ENCODE results near the gene BMPR1A.
"Not testable (repeated sequence)": the region's sequence is repeated elsewhere in the genome, so short reads cannot be mapped to it uniquely, and the experiment has no call there.

Gene BMPR1A

GRCh38 chr10:86974484-86974883 lies 218.1 kb downstream of the BMPR1A start:
- no peak for DNase-seq

GRCh38 chr10:86976362-86977056 lies 220.1 kb downstream of the BMPR1A start:
- no peak for DNase-seq

- DNase-seq, result not testable (repeated sequence)
These were observed 222.0 kb downstream of the BMPR1A start for GRCh38 chr10:86978457-86978856.

- DNase-seq, result no peak
These were observed 222.9 kb downstream of the BMPR1A start for GRCh38 chr10:86979296-86979818.

- DNase-seq, result no peak
These were observed 223.6 kb downstream of the BMPR1A start for GRCh38 chr10:86979977-86980448.

GRCh38 chr10:86981020-86981419 lies 224.6 kb downstream of the BMPR1A start:
- DNase-seq, result not testable (repeated sequence)

- no peak for DNase-seq
These were observed 225.3 kb downstream of the BMPR1A start for GRCh38 chr10:86981716-86982115.
